ENCODE data around the gene TOMM7. TPM values are rescaled to one million over a fixed set of nuclear protein-coding genes. Genes with fewer than 3 reads are reported as not detected.

TOMM7 gene
- total and polyA plus RNA-seq, 9 of the 15 experiments (the other 6 are each of a cell fraction or from before 2014, with no cell fraction given), result 283 to 1,717 (median 638) TPM

- in situ Hi-C loops (cut with MboI) (no loop called here), intact Hi-C loops (cut with micrococcal nuclease) (no loop called here)
- no peak for TF ChIP-seq HNRNPLL (IDR thresholded peaks at IDR 0.05; ENCODE audit: low read depth, low read length, poor library complexity, severe bottlenecking)
- TF ChIP-seq NBN (IDR thresholded peaks at IDR 0.05; ENCODE audit: low read depth), result no peak
- TF ChIP-seq USF1 (CRISPR knock-in tag; IDR thresholded peaks at IDR 0.05), result no peak
- no peak; the same call in 1 of the 2 replicates for TF ChIP-seq NR2C2 (CRISPR knock-in tag; IDR thresholded peaks at IDR 0.05)
- peak; percentile 65 for TF ChIP-seq NR2C2 (tag; IDR thresholded peaks at IDR 0.05)
- TF ChIP-seq ZNF551 (CRISPR knock-in tag; IDR thresholded peaks at IDR 0.05), result no peak
- no peak for TF ChIP-seq SP2 (IDR thresholded peaks at IDR 0.05; ENCODE audit: extremely low read depth, low read depth, low read length, poor library complexity, severe bottlenecking)
- peak; percentile 20 for TF ChIP-seq PHF20 (IDR thresholded peaks at IDR 0.05; ENCODE audit: partially characterized antibody)
- peak; percentile 83 for TF ChIP-seq NR2C1 (IDR thresholded peaks at IDR 0.05)
- TF ChIP-seq NR2C1 (tag; IDR thresholded peaks at IDR 0.05), result peak; percentile 83
- TF ChIP-seq RBM17 (IDR thresholded peaks at IDR 0.05; ENCODE audit: borderline replicate concordance, low read depth, low read length), result no peak
- TF ChIP-seq TAL1 (IDR thresholded peaks at IDR 0.05), result no peak
- CTCF ChIA-PET (ENCODE audit: low intra/inter-chr PET ratio), result no interaction called here
- Histone ChIP-seq H3K79me2 (ENCODE audit: control insufficient read depth, insufficient read depth, low read length) (no peaks in the 10 kb centered on the region), H3K4me1 (replicated peaks in 1 of 2; ENCODE audit: control insufficient read depth in 2 of 2, insufficient read depth in 2 of 2, low read length in 2 of 2) (no peaks in the 10 kb centered on the region; a peak in 1 of 5 replicates), H4K20me1 (replicated peaks; ENCODE audit: control insufficient read depth, insufficient read depth, low read length) (no peaks in the 10 kb centered on the region), H3K4me3 (no peak overlapping the region), H2AFZ (ENCODE audit: low read depth, low read length) (peak overlapping the region; percentile 51; the same call in 1 of the 2 replicates), H3K4me2 (ENCODE audit: insufficient read depth, low read length) (no peak overlapping the region), H3K27me3 (ENCODE audit: control insufficient read depth in 2 of 2, insufficient read depth in 2 of 2, low read length in 2 of 2) (no peaks in the 10 kb centered on the region), H3K9me1 (ENCODE audit: control insufficient read depth, insufficient read depth, low read length) (no peaks in the 10 kb centered on the region), H3K9me3 (replicated peaks; ENCODE audit: control insufficient read depth, insufficient read depth, low read depth, low read length) (0 out of 2 replicates have a peak, but pooled peaks cover 2% of the 10 kb centered on the region), H3K9ac (ENCODE audit: insufficient read depth in 1 of 2, low read depth in 2 of 2, low read length in 2 of 2) (no peak overlapping the region), H3K27ac (ENCODE audit: extremely low read depth, low read depth, low read length) (no peak overlapping the region), H3K36me3 (ENCODE audit: control insufficient read depth, insufficient read depth, low read length) (no peaks in the 10 kb centered on the region)
- FAIRE-seq (no peak), ATAC-seq (no peak), DNase-seq (ENCODE audit: extremely low read depth in 1 of 4, low spot score in 3 of 4) (no peak)
- no TSS peak for BruUV-seq (replicated peaks)
- POLR2A ChIA-PET, result no interaction called here
- WGBS (ENCODE audit: insufficient coverage, low coverage, missing lambda C conversion rate), result 22% methylated on average over 4 of the region's 4 CpGs
Measured at GRCh38 chr7:22843681-22844309, 21.1 kb upstream of the TOMM7 start.

All from K562 (cell line).